Activated B cell treated with CpG ODN at 0.5 μM for 24 hours (primary cell): ENCODE measurements around the gene MECR. TPM values are rescaled to one million over a fixed set of nuclear protein-coding genes. Genes with fewer than 3 reads are reported as not detected.

ENCODE experiments used
- ATAC-seq: fragments of 200-7000 bp; cut with Tn5 transposase; one replicate; pipeline ENCODE4 v1.10.0; 2021; ENCODE audit warnings: low read depth, mild to moderate bottlenecking, moderate library complexity
- CTCF ChIA-PET: fragments of 350-600 bp; sonication (Branson Sonifier 250); formaldehyde crosslinking; loops from one replicate; lab custom pipeline; 2021; ENCODE audit warnings: antibody characterized with exemption; lab: Charles Lee
- POLR2A ChIA-PET: fragments of 350-600 bp; sonication (Branson Sonifier 250); formaldehyde crosslinking; loops from one replicate; lab custom pipeline; 2021; ENCODE audit warnings: antibody characterized with exemption; lab: Charles Lee
- DNase-seq: peaks from one replicate; pipeline ENCODE4 v3.0.0; 2022
- H3K27ac Mint-ChIP-seq: one replicate; pipeline ENCODE4 v1.8.0; 2020; ENCODE audit warnings: mixed read lengths
- H3K27me3 Mint-ChIP-seq: one replicate; pipeline ENCODE4 v1.8.0; 2021; ENCODE audit warnings: mixed read lengths
- H3K36me3 Mint-ChIP-seq: one replicate; pipeline ENCODE4 v1.8.0; 2021; ENCODE audit warnings: low read depth, mixed read lengths
- H3K4me1 Mint-ChIP-seq: one replicate; pipeline ENCODE4 v1.8.0; 2021; ENCODE audit warnings: mixed read lengths
- H3K4me3 Mint-ChIP-seq: one replicate; pipeline ENCODE4 v1.8.0; 2020; ENCODE audit warnings: mild to moderate bottlenecking, mixed read lengths
- H3K9me3 Mint-ChIP-seq: one replicate; pipeline ENCODE4 v1.8.0; 2020; ENCODE audit warnings: mixed read lengths
- intact Hi-C: fragments of 100-400 bp; cut with micrococcal nuclease; formaldehyde crosslinking; loops from one replicate; pipeline ENCODE4 v1.15.1; 2024
- total RNA-seq: library from RNA; stranded (reverse); gene quantifications from 2 replicates; pipeline ENCODE4 v1.2.3, GENCODE V29; 2022
- TF ChIP-seq, protein P1 (sequence below): fragments of 200-600 bp; IDR thresholded peaks from one replicate; pipeline ENCODE4 v1.8.0; 2022; ENCODE audit warnings: antibody characterized with exemption, mild to moderate bottlenecking

Gene MECR
- total RNA-seq, 1 donor from 2014 or later = 18.7 TPM

DNA sequence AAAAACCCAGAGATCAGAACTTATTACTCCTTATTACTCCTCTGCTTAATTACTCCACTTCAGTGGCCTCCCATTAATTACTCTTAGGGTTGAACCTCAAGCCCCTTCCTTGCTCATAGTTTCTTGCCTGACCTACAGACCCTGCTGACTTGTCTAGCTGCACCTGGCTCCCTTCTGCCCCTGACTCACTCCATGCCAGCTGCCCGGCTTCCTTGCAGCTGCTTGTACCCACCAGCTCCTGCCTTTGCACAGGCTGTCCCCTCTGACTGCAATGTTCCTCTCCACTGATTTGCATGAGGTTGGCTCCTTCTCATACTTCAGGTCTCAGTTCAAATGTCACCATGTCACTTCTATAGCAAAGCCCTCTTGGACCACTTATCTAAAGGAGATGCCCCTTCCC, 3.7 kb upstream of the MECR start:
- Mint-ChIP-seq H3K4me3 (no peak overlapping the region), H3K4me1 (peaks cover 35% of the 10 kb centered on the region)
- CTCF ChIA-PET = interaction anchor here (1.5 to 1.7 kb wide), 2 partner anchors 1146 to 1473 kb away, joined by 6 to 9 read pairs; no protein-coding TSS in a partner anchor

DNA sequence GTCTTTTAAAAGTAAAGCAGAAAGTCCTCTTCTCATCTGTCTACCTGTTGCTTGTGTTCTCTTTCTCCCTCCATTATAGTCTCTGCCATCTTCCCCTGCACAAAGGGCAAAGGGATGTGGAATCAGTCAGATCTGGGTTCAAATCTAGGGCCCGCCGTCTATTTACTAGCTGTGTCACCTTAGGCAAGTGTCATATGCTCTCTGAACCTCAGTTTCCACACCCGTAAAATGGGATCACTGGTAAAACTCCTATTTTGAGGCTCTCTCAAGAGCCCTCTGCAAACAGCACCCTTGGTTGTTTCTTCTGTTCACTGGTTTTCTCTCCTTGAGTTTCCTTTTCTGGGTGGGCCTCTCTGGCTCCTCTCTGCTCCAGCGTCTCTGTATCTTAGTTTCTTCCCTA, 3.0 kb upstream of the MECR start:
- Mint-ChIP-seq H3K4me1 (peaks cover 33% of the 10 kb centered on the region), H3K27me3 (peaks cover 22% of the 10 kb centered on the region), H3K36me3 (peaks cover 2% of the 10 kb centered on the region), H3K27ac (no peak overlapping the region), H3K9me3 (no peaks in the 10 kb centered on the region), H3K4me3 (no peak overlapping the region)
- DNase-seq (no peak), ATAC-seq (no peak)
- ChIA-PET CTCF (interaction anchor here (1.7 kb wide), 1 partner anchor 1474 kb away, joined by 6 read pairs; no protein-coding TSS in a partner anchor), POLR2A (no interaction called here)
- TF ChIP-seq, protein P1, sequence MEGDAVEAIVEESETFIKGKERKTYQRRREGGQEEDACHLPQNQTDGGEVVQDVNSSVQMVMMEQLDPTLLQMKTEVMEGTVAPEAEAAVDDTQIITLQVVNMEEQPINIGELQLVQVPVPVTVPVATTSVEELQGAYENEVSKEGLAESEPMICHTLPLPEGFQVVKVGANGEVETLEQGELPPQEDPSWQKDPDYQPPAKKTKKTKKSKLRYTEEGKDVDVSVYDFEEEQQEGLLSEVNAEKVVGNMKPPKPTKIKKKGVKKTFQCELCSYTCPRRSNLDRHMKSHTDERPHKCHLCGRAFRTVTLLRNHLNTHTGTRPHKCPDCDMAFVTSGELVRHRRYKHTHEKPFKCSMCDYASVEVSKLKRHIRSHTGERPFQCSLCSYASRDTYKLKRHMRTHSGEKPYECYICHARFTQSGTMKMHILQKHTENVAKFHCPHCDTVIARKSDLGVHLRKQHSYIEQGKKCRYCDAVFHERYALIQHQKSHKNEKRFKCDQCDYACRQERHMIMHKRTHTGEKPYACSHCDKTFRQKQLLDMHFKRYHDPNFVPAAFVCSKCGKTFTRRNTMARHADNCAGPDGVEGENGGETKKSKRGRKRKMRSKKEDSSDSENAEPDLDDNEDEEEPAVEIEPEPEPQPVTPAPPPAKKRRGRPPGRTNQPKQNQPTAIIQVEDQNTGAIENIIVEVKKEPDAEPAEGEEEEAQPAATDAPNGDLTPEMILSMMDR = no peak
- intact Hi-C loops = loop anchor here (10.0 kb wide), 4 partner anchors 1001 to 1681 kb away; no protein-coding TSS in a partner anchor

More for the DNA sequence above, 3.7 kb upstream of the MECR start:
- Mint-ChIP-seq H3K36me3 (peaks cover 2% of the 10 kb centered on the region), H3K9me3 (no peaks in the 10 kb centered on the region), H3K27ac (no peak overlapping the region), H3K27me3 (peaks cover 30% of the 10 kb centered on the region)
- DNase-seq = no peak
- no peak for ATAC-seq
- intact Hi-C loops = loop anchor here (10.0 kb wide), 4 partner anchors 1000 to 1680 kb away; no protein-coding TSS in a partner anchor
- TF ChIP-seq, protein P1 = no peak
- POLR2A ChIA-PET = no interaction called here

DNA sequence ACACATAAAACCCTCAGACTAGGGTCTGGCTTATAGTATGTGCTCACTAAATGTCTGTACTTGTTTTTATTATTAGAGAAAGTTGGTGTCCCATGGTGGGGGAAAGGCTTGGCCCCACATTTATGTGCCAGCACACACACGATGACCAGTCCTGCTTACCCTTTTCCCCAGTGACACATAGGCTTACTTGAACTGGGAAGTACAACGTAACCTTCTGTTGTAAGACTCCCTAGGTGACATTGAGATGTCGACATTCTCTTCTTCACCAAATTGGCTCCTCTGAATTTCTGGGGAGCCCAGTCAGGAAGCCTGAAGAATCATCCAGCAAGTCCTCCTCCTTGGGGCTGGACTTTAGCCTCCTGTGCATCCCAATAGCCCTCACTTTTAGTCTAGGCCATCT, 1.7 kb upstream of the MECR start:
- TF ChIP-seq, protein P1 = no peak
- Mint-ChIP-seq H3K9me3 (no peaks in the 10 kb centered on the region), H3K4me3 (no peak overlapping the region), H3K27me3 (peaks cover 18% of the 10 kb centered on the region), H3K36me3 (peaks cover 2% of the 10 kb centered on the region), H3K27ac (no peak overlapping the region), H3K4me1 (peaks cover 28% of the 10 kb centered on the region)
- no peak for ATAC-seq
- CTCF ChIA-PET = no interaction called here
- no peak for DNase-seq
- intact Hi-C loops = loop anchor here (10.0 kb wide), 4 partner anchors 1002 to 1682 kb away; no protein-coding TSS in a partner anchor
- POLR2A ChIA-PET = interaction anchor here (2.9 kb wide), 1 partner anchor 51 kb away, joined by 15 read pairs; the partner anchor contains the start of gene SRSF4

DNA sequence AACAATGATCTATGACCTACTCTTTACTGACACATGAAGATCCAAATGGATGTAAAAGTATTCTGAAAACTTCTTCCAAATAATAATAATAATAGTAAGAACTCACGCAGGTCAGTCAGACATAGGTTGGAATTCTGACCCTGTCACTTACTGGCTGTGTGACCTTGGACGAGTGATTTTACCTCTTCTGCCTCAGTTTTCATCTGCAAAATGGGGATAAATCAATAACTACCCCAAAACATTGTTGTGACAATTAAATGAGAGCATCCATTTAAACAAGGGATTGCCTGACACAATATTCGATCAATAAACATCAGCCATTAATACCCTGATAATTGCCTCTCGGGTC, 556 bp downstream of the MECR start:
- peak overlapping the region; percentile 93 for H3K4me3 Mint-ChIP-seq
- peaks cover 2% of the 10 kb centered on the region for H3K36me3 Mint-ChIP-seq
- no peaks in the 10 kb centered on the region for H3K9me3 Mint-ChIP-seq
- no peak for DNase-seq
- ChIA-PET CTCF (interaction anchor here (2.0 kb wide), 1 partner anchor 1150 kb away, joined by 9 read pairs; no protein-coding TSS in a partner anchor), POLR2A (interaction anchor here (0.9 to 2.9 kb wide), 5 partner anchors 8 to 1556 kb away, joined by 3 to 15 read pairs (median 5); partner anchors contain the start of genes RNU11 and SRSF4)
- H3K4me1 Mint-ChIP-seq = peaks cover 17% of the 10 kb centered on the region
- TF ChIP-seq, protein P1 = no peak
- peaks cover 7% of the 10 kb centered on the region for H3K27me3 Mint-ChIP-seq
- peak overlapping the region; percentile 84 for H3K27ac Mint-ChIP-seq
- no peak for ATAC-seq
- intact Hi-C loops = loop anchor here (1.0 to 10.0 kb wide), 5 partner anchors 49 to 1685 kb away; partner anchors contain the start of gene SRSF4

DNA sequence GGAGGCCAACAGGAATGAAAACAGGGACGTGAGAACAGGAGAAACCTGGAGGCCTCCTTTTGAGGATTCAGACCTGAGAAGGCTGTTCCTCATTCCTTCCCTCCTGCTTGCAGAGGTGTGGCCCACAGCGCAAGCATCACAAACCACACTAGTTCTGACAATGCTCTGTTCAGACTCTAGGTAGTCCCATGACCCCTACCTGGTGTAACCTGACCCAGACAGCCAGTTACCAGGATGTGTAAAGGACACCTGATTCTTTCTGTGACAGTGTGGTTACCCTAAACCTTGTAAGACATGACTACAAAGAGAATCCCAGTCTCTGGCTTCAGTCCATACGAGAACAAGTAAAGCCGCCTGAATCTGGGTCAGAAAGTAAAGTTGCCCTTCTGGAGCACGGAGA, 3.2 kb downstream of the MECR start:
- DNase-seq = no peak
- ATAC-seq = no peak
- H3K4me3 Mint-ChIP-seq = no peak overlapping the region
- no peak overlapping the region for H3K27ac Mint-ChIP-seq
- ChIA-PET CTCF (no interaction called here), POLR2A (interaction anchor here (0.7 kb wide), 1 partner anchor 1152 kb away, joined by 4 read pairs; no protein-coding TSS in a partner anchor)
- H3K36me3 Mint-ChIP-seq = peaks cover 13% of the 10 kb centered on the region
- intact Hi-C loops = no loop called here
- H3K9me3 Mint-ChIP-seq = no peaks in the 10 kb centered on the region
- H3K27me3 Mint-ChIP-seq = no peaks in the 10 kb centered on the region
- H3K4me1 Mint-ChIP-seq = peaks cover 17% of the 10 kb centered on the region
- TF ChIP-seq, protein P1 = no peak
